Lung (tissue), 12 donors: ENCODE data around the gene SRPRB. TPM values are rescaled to one million over a fixed set of nuclear protein-coding genes. Genes with fewer than 3 reads are reported as not detected.
"Not testable (repeated sequence)": the region's sequence is repeated elsewhere in the genome, so short reads cannot be mapped to it uniquely, and the experiment has no call there.

Experiments
- ATAC-seq: fragments of 200-7000 bp; cut with Tn5 transposase; one replicate; pipeline ENCODE4 v1.9.1; 2020; ENCODE audit warnings: moderate number of reproducible peaks; ENCODE audit not compliant: insufficient read depth, low FRiP score
- DNase-seq, 3 donors: peaks; one replicate each; pipeline ENCODE4 v3.0.0-alpha.2; 2013 to 2017
- H3K27ac ChIP-seq, 2 donors: one replicate each; pipeline ENCODE4 v1.5.1; 2013; ENCODE audit warnings: mild to moderate bottlenecking in 2 of 2, moderate library complexity in 2 of 2, control low read depth in 1 of 2, inconsistent platforms in 1 of 2, low read depth in 1 of 2, low read length in 1 of 2
- H3K27me3 ChIP-seq, 3 donors: one replicate each; pipeline ENCODE4 v1.5.1; 2013; ENCODE audit warnings: low read length in 2 of 3; ENCODE audit not compliant: control insufficient read depth in 3 of 3, insufficient read depth in 3 of 3
- H3K36me3 ChIP-seq, 4 donors: one replicate each; pipeline ENCODE4 v1.5.1; 2013; ENCODE audit warnings: low read length in 4 of 4, mild to moderate bottlenecking in 1 of 4, moderate library complexity in 1 of 4; ENCODE audit not compliant: control insufficient read depth in 4 of 4, insufficient read depth in 4 of 4
- H3K4me1 ChIP-seq, 5 donors: one replicate each; pipeline ENCODE4 v1.5.1; 2013; ENCODE audit warnings: low read length in 5 of 5, mild to moderate bottlenecking in 2 of 5, moderate library complexity in 1 of 5; ENCODE audit not compliant: control insufficient read depth in 5 of 5, insufficient read depth in 5 of 5
- H3K4me3 ChIP-seq: one replicate; pipeline ENCODE4 v1.5.1; 2013; ENCODE audit warnings: mild to moderate bottlenecking, control low read depth, moderate library complexity
- H3K9ac ChIP-seq, 2 donors: one replicate each; pipeline ENCODE4 v1.5.1; 2013; ENCODE audit warnings: low read length in 2 of 2, control low read depth in 1 of 2; ENCODE audit not compliant: insufficient read depth in 1 of 2
- H3K9me3 ChIP-seq, 4 donors: one replicate each; pipeline ENCODE4 v1.5.1; 2013; ENCODE audit warnings: low read length in 3 of 4, mild to moderate bottlenecking in 1 of 4, moderate library complexity in 1 of 4; ENCODE audit not compliant: control insufficient read depth in 4 of 4, insufficient read depth in 3 of 4
- WGBS, 2 donors: extraction: QIAGEN DNeasy Blood & Tissue Kit; methylation state at CpG; one replicate each; pipeline ENCODE4 v1.1.7; 2013; 5-methylcytosine and 5-hydroxymethylcytosine counted together
- polyA plus RNA-seq, 2 donors: library from polyadenylated mRNA; stranded (reverse); fragments of 200-250 nt; gene quantifications; one replicate each; pipeline ENCODE4 v1.2.1, GENCODE V29; 2013
- total RNA-seq, 2 donors: library from RNA; depleted of rRNA in 1 of 2; stranded (reverse); fragments of >200 nt in 1 of 2; gene quantifications; one replicate each; pipeline ENCODE4 v1.2.1, GENCODE V29; 2014 to 2021
- TF ChIP-seq, protein P1 (sequence below): IDR thresholded peaks from 2 replicates; pipeline ENCODE4 v1.5.1; 2012; ENCODE audit warnings: mild to moderate bottlenecking; ENCODE audit errors: control extremely low read depth, extremely low read depth
- donor health status: control.
- donor health status: control.
- donor health status: Bipolar disorder and iron deficiency.
- donor health status: healthy.
- donor health status: DM: yes; HTN: yes; CAD: no.

SRPRB gene
- total and polyA plus RNA-seq, 4 donors, result 20.3 to 82.4 (median 39.3) TPM

DNA sequence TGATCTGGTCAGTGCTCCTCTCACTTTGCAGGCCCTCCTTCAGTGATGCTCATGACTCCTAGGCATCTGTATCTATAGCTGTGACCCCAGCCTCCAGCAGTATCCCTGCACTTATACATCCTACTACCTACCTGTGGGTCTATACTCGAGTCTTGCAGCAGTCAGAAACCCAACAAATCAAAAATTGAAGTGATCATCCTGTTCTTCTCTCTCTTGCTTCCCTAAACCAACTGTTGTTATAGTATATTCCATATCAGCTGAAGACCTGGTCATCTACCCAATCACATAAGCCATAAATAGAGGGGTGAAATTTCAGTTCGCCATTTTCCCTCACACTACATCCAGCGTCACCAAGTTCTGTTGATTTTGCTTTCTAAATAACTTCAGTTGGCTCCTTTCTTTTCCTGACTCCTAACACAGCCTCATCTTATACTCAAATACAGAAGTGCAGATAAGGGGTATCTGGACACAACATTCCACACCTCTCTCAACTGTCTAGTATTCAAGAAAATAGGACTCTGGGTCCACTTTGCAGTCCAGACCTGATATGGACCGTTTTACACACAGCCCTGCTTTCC is 25.9 kb upstream of the SRPRB start:
- ATAC-seq (no peak), DNase-seq (no peak)
- Histone ChIP-seq H3K36me3 (no peaks in the 10 kb centered on the region), H3K9me3 (no peaks in the 10 kb centered on the region), H3K4me1 (no peaks in the 10 kb centered on the region), H3K27ac (no peak overlapping the region), H3K27me3 (peaks cover 0 to 12% (median 7%) of the 10 kb centered on the region in 3 donors), H3K9ac (no peak overlapping the region), H3K4me3 (no peak overlapping the region)
- WGBS, 2 donors, result 64 to 89% methylated on average over 4 of the region's 4 CpGs
- TF ChIP-seq, protein P1, sequence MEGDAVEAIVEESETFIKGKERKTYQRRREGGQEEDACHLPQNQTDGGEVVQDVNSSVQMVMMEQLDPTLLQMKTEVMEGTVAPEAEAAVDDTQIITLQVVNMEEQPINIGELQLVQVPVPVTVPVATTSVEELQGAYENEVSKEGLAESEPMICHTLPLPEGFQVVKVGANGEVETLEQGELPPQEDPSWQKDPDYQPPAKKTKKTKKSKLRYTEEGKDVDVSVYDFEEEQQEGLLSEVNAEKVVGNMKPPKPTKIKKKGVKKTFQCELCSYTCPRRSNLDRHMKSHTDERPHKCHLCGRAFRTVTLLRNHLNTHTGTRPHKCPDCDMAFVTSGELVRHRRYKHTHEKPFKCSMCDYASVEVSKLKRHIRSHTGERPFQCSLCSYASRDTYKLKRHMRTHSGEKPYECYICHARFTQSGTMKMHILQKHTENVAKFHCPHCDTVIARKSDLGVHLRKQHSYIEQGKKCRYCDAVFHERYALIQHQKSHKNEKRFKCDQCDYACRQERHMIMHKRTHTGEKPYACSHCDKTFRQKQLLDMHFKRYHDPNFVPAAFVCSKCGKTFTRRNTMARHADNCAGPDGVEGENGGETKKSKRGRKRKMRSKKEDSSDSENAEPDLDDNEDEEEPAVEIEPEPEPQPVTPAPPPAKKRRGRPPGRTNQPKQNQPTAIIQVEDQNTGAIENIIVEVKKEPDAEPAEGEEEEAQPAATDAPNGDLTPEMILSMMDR, result no peak

DNA sequence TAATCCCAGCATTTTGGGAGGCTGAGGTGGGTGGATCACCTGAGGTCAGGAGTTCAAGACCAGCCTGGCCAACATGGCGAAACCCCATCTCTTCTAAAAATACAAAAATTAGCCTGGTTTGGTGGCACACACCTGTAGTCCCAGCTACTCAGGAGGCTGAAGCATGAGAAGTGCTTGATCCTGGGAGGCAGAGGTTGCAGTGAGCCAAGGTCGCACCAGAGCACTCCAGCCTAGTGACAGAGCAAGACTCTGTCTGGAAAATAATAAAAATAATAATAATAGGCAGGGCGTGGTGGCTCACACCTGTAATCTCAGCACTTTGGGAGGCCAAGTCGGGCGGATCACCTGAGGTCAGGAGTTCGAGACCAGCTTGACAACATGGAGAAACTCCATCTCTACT is 24.9 kb upstream of the SRPRB start:
- H3K4me1 ChIP-seq, H3K4me3 ChIP-seq, H3K36me3 ChIP-seq, H3K9me3 ChIP-seq, H3K27ac ChIP-seq, H3K9ac ChIP-seq, DNase-seq, ATAC-seq: not testable (repeated sequence)
- 91 to 97% methylated on average over 6 of the region's 6 CpGs for WGBS, 2 donors
- peaks cover 0 to 12% (median 8%) of the 10 kb centered on the region in 3 donors for H3K27me3 ChIP-seq

DNA sequence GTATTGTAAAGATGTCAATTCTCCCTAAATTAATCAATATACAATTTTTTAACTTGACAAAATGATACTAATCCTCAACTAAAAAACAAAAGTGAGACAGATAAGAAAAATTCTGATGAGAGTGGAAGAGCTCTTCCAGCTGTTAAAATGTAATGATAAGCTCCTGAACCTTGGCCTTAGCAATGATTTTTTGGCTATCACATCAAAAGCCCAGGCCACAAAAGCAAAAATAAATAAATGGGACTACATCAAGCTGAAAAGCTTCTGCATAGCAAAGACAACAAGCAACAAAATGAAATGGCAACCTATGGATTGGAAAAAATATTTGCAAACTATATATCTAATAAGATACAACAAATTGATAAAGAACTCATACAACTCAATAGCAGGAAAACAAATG is 24.0 kb upstream of the SRPRB start:
- Histone ChIP-seq H3K4me3 (no peak overlapping the region), H3K27me3 (peaks cover 0 to 15% (median 8%) of the 10 kb centered on the region in 3 donors), H3K9ac (no peak overlapping the region), H3K36me3 (no peaks in the 10 kb centered on the region), H3K27ac (no peak overlapping the region), H3K4me1 (no peaks in the 10 kb centered on the region), H3K9me3 (no peaks in the 10 kb centered on the region)
- TF ChIP-seq, protein P1, result no peak
- DNase-seq (no peak), ATAC-seq (no peak)

DNA sequence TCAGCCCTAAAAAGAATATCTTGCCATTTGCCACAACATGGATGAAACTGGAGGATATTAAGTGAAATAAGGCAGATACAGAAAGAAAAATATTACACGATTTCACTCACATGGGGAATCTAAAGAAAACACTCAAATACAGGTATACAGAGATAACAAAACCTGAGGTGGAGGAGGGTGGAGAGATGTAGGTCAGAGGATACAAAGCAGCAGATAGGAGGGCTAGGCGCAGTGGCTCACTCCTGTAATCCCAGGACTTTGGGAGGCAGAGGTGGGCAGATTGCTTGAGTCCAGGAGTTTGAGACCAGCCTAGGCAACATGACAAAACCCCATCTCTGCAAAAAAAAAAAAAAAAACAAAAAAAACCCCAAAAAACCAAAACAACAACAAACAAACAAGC is 23.2 kb upstream of the SRPRB start:
- no peaks in the 10 kb centered on the region for H3K4me1 ChIP-seq
- no peak overlapping the region for H3K4me3 ChIP-seq
- no peaks in the 10 kb centered on the region for H3K9me3 ChIP-seq
- no peak overlapping the region for H3K9ac ChIP-seq
- DNase-seq (no peak), ATAC-seq (no peak)
- 67 to 92% methylated on average over 2 of the region's 2 CpGs for WGBS, 2 donors
- no peaks in the 10 kb centered on the region for H3K36me3 ChIP-seq
- H3K27ac ChIP-seq, result no peak overlapping the region
- TF ChIP-seq, protein P1, result no peak
- H3K27me3 ChIP-seq, result peaks cover 0 to 17% (median 8%) of the 10 kb centered on the region in 3 donors
